K562 (cell line): ENCODE results near the gene AP5Z1. TPM values are rescaled to one million over a fixed set of nuclear protein-coding genes. Genes with fewer than 3 reads are reported as not detected.

Experiments used
- ARHGAP35 ChIP-seq: fragments of 450-650 bp; IDR thresholded peaks from 2 replicates; pipeline ENCODE4 v1.6.1; 2018; ENCODE audit not compliant: partially characterized antibody
- CBFA2T3 ChIP-seq: fragments of 450-650 bp; IDR thresholded peaks from 2 replicates; pipeline ENCODE4 v1.6.1; 2017
- CTCF ChIP-seq, 3 experiments: IDR thresholded peaks in 2 of 3; conservative IDR thresholded peaks in 1 of 3; 2 replicates each; pipeline ENCODE4 v1.5.1; 2011 to 2012; ENCODE audit warnings: low read length in 3 of 3, mild to moderate bottlenecking in 3 of 3, control low read depth in 2 of 3, improper control_type of control experiment in 1 of 3, inconsistent platforms in 1 of 3, low read depth in 1 of 3, mixed read lengths in 1 of 3, moderate library complexity in 1 of 3; ENCODE audit not compliant: insufficient read depth in 2 of 3
- ETV1 ChIP-seq: fragments of 450-650 bp; conservative IDR thresholded peaks from 2 replicates; pipeline ENCODE4 v1.6.1; 2016; ENCODE audit warnings: missing genetic modification characterization, control low read depth, low read depth, missing compliant biosample characterization
- FOXA3 ChIP-seq, 2 experiments: fragments of 450-650 bp in 1 of 2; sonication (generic) in 1 of 2; formaldehyde crosslinking; IDR thresholded peaks in 1 of 2; conservative IDR thresholded peaks in 1 of 2; 2 replicates each; pipeline versions ENCODE4 v1.4.0 to v1.8.0; 2020 to 2022; ENCODE audit warnings: mild to moderate bottlenecking in 2 of 2, missing genetic modification reagents in 1 of 2
- IRF2 ChIP-seq: sonication (generic); formaldehyde crosslinking; IDR thresholded peaks from 2 replicates; pipeline ENCODE4 v1.8.1; 2022; ENCODE audit warnings: mild to moderate bottlenecking, missing genetic modification reagents
- KLF10 ChIP-seq: fragments of 250-450 bp; sonication (Bioruptor Pico); IDR thresholded peaks from 2 replicates; pipeline ENCODE4 v1.6.1; 2021; ENCODE audit warnings: matching md5 sums
- MAZ ChIP-seq, 2 experiments: fragments of 450-650 bp in 1 of 2; sonication (generic) in 1 of 2; formaldehyde crosslinking; IDR thresholded peaks in 1 of 2; conservative IDR thresholded peaks in 1 of 2; 2 replicates each; pipeline versions ENCODE4 v1.4.0 to v1.5.0; 2020; ENCODE audit warnings: mild to moderate bottlenecking in 1 of 2, missing genetic modification reagents in 1 of 2
- MIER1 ChIP-seq: fragments of 450-650 bp; IDR thresholded peaks from 2 replicates; pipeline ENCODE4 v1.6.1; 2016; ENCODE audit warnings: antibody characterized with exemption, mild to moderate bottlenecking, low read depth
- NCOA1 ChIP-seq: fragments of 450-650 bp; IDR thresholded peaks from 2 replicates; pipeline ENCODE4 v1.6.1; 2016; ENCODE audit warnings: low read depth
- RFX7 ChIP-seq: fragments of 250-450 bp; sonication (Bioruptor Pico); IDR thresholded peaks from 2 replicates; pipeline ENCODE4 v1.5.1; 2021; ENCODE audit warnings: mild to moderate bottlenecking
- TCF3 ChIP-seq: sonication (generic); formaldehyde crosslinking; IDR thresholded peaks from 2 replicates; pipeline ENCODE4 v1.4.0; 2020; ENCODE audit warnings: mild to moderate bottlenecking, missing genetic modification reagents
- TCF7L2 ChIP-seq: fragments of 150-350 bp; IDR thresholded peaks from 2 replicates; pipeline ENCODE4 v1.6.1; 2016; ENCODE audit warnings: low read depth, mild to moderate bottlenecking, low read length, moderate library complexity
- U2AF2 ChIP-seq: fragments of 200-400 bp; formaldehyde crosslinking; optimal IDR thresholded peaks from 2 replicates; pipeline ENCODE3; 2017; ENCODE audit warnings: low read depth, mild to moderate bottlenecking, low read length
- ZNF583 ChIP-seq: fragments of 250-450 bp; sonication (Bioruptor Pico); IDR thresholded peaks from 2 replicates; pipeline ENCODE4 v1.4.0; 2020
- ZNF696 ChIP-seq: fragments of 250-450 bp; sonication (Bioruptor Pico); conservative IDR thresholded peaks from 2 replicates; pipeline ENCODE4 v1.4.0; 2020; ENCODE audit warnings: mild to moderate bottlenecking, moderate library complexity
- ZNF740 ChIP-seq, 3 experiments: fragments of 200-800 bp in 1 of 3; sonication (Bioruptor generic) in 1 of 3; sonication (generic) in 1 of 3; formaldehyde crosslinking in 1 of 3; IDR thresholded peaks; 2 replicates each; pipeline versions ENCODE4 v1.6.1 to v1.8.0; 2016 to 2022; ENCODE audit warnings: mild to moderate bottlenecking in 2 of 3, missing compliant biosample characterization in 2 of 3, missing genetic modification characterization in 2 of 3, missing genetic modification reagents in 1 of 3
- polyA plus RNA-seq, 8 experiments: library from polyadenylated mRNA; depleted of rRNA in 4 of 8; stranded (reverse) in 5 of 8; unstranded in 3 of 8; fragments of >200 nt; fragmentation: Nextera tagmentation in 2 of 8; fragmentation: Illumina TruSeq in 1 of 8; extraction: Ambion mirVana in 2 of 8; extraction: Trizol in 1 of 8; gene quantifications; 2 replicates each; pipeline versions ENCODE4 v1.2.1 to v1.2.3, GENCODE V29; 2011 to 2014; ENCODE audit warnings: inconsistent platforms in 1 of 8, missing spikeins in 1 of 8
- total RNA-seq, 7 experiments: library from RNA; depleted of rRNA in 6 of 7; stranded (reverse); fragments of >200 nt in 6 of 7; fragmentation: Illumina TruSeq in 2 of 7; extraction: Trizol in 2 of 7; gene quantifications; 2 replicates each; pipeline versions ENCODE4 v1.2.1 to v1.2.3, GENCODE V29; 2011 to 2021; ENCODE audit warnings: low replicate concordance in 1 of 7
- TF ChIP-seq, protein P1 (sequence below), 2 experiments: fragments of 250-450 bp in 1 of 2; fragments of 450-650 bp in 1 of 2; sonication (Bioruptor Pico) in 1 of 2; IDR thresholded peaks; 2 replicates each; pipeline versions ENCODE4 v1.6.1 to v1.8.0; 2016 to 2021; ENCODE audit warnings: mild to moderate bottlenecking in 2 of 2, moderate library complexity in 2 of 2, missing compliant biosample characterization in 1 of 2, missing genetic modification characterization in 1 of 2
- TF ChIP-seq, protein P2 (sequence below): fragments of 450-650 bp; IDR thresholded peaks from 2 replicates; pipeline ENCODE4 v1.6.1; 2017; ENCODE audit warnings: antibody characterized with exemption, mild to moderate bottlenecking

The AP5Z1 gene
- total and polyA plus RNA-seq, 9 of the 15 experiments (the other 6 are each of a cell fraction or from before 2014, with no cell fraction given): 0.06 to 31.1 (median 6.4) TPM

DNA sequence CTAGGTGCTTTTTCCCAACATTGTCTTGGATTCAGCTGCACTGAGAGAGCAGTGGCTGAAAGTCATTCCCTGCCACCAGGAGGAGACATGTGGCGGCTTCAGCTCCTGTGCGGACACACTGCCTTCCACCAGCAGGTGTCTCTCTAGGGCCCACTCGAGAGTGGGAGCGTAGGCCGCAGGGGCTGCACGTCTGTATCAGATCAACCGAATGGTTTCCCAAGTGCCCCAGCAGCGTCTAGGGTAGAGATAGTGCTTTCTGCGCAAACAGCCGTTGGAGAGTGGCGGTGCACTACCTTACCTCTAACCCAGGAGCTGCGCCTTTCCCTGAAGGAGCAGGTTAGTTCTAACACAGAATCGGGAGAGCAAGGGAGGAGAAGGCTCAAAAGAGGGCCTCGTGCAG is 54.8 kb downstream of the AP5Z1 start (continued):
- TF ChIP-seq, protein P1, sequence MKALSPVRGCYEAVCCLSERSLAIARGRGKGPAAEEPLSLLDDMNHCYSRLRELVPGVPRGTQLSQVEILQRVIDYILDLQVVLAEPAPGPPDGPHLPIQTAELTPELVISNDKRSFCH (CRISPR knock-in tag; IDR thresholded peaks at IDR 0.05): no peak
- TF ChIP-seq, protein P1 (tag; IDR thresholded peaks at IDR 0.05): no peak
- no peak for TF ChIP-seq TCF7L2
- TF ChIP-seq MIER1: no peak
- TF ChIP-seq ZNF583: no peak
- TF ChIP-seq, protein P2, sequence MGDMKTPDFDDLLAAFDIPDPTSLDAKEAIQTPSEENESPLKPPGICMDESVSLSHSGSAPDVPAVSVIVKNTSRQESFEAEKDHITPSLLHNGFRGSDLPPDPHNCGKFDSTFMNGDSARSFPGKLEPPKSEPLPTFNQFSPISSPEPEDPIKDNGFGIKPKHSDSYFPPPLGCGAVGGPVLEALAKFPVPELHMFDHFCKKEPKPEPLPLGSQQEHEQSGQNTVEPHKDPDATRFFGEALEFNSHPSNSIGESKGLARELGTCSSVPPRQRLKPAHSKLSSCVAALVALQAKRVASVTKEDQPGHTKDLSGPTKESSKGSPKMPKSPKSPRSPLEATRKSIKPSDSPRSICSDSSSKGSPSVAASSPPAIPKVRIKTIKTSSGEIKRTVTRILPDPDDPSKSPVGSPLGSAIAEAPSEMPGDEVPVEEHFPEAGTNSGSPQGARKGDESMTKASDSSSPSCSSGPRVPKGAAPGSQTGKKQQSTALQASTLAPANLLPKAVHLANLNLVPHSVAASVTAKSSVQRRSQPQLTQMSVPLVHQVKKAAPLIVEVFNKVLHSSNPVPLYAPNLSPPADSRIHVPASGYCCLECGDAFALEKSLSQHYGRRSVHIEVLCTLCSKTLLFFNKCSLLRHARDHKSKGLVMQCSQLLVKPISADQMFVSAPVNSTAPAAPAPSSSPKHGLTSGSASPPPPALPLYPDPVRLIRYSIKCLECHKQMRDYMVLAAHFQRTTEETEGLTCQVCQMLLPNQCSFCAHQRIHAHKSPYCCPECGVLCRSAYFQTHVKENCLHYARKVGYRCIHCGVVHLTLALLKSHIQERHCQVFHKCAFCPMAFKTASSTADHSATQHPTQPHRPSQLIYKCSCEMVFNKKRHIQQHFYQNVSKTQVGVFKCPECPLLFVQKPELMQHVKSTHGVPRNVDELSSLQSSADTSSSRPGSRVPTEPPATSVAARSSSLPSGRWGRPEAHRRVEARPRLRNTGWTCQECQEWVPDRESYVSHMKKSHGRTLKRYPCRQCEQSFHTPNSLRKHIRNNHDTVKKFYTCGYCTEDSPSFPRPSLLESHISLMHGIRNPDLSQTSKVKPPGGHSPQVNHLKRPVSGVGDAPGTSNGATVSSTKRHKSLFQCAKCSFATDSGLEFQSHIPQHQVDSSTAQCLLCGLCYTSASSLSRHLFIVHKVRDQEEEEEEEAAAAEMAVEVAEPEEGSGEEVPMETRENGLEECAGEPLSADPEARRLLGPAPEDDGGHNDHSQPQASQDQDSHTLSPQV: peak; percentile 45; the same call in 1 of the 2 replicates
- peak; percentile 53; the same call in 1 of the 2 replicates for TF ChIP-seq ZNF740 (CRISPR knock-in tag; IDR thresholded peaks at IDR 0.05)
- TF ChIP-seq ZNF740 (tag; IDR thresholded peaks at IDR 0.05): no peak
- peak; percentile 40 for TF ChIP-seq TCF3 (CRISPR knock-in tag)
- no peak for TF ChIP-seq ETV1
- TF ChIP-seq U2AF2: no peak
- no peak for TF ChIP-seq IRF2 (CRISPR knock-in tag)
- TF ChIP-seq KLF10 (CRISPR knock-in tag): no peak
- no peak for TF ChIP-seq NCOA1
- no peak for TF ChIP-seq RFX7
- no peak; a peak in 1 of 4 replicates for TF ChIP-seq FOXA3 (CRISPR knock-in tag; conservative IDR thresholded peaks at IDR 0.05 in 1 of 2, IDR thresholded peaks at IDR 0.05 in 1 of 2)
- peak; percentile 49; the same call in 1 of the 2 replicates for TF ChIP-seq CBFA2T3
- no peak for TF ChIP-seq ARHGAP35
- peak in 1 of 2 experiments; percentile 74; a peak in 2 of 4 replicates for TF ChIP-seq MAZ (CRISPR knock-in tag; conservative IDR thresholded peaks at IDR 0.05 in 1 of 2, IDR thresholded peaks at IDR 0.05 in 1 of 2)
- no peak for TF ChIP-seq ZNF696
- TF ChIP-seq CTCF (IDR thresholded peaks at IDR 0.05 in 2 of 3, conservative IDR thresholded peaks at IDR 0.05 in 1 of 3; ENCODE audit: insufficient read depth in 2 of 3, low read depth in 1 of 3, low read length in 3 of 3): peak; percentile 99 to 100 (median 100)
